HG02763 (cell line): Measurements from ENCODE around the gene PRKCH.
A peak's percentile ranks its signal among the peaks of the same experiment; 100 is the strongest.

Source experiments
- ATAC-seq: cut with Tn5 transposase; IDR thresholded peaks from one replicate; pipeline ENCODE4 v1.9.1; 2021; ENCODE audit warnings: mild to moderate bottlenecking, moderate library complexity; ENCODE audit not compliant: unreplicated experiment

PRKCH gene

DNA sequence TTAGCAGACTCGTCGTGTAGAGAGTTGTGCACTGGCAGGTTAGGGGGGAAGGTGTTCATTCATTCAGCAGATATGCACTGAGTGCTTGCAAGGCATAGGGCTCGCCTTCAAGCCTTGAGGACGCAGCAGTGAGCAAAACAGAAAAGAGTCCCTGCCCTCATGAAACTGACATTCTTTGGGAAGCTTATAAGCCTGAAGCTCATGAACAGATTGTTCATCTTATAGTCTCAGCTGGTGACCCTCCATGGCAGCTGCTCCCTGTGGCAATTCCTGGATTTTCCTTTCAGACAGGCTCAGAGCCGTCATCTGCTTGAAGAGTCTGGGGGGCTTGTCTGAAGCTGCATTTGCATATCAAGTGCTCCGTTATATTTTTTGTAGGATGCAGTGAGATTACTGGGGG, 148.4 kb downstream of the PRKCH start:
- no peak for ATAC-seq

DNA sequence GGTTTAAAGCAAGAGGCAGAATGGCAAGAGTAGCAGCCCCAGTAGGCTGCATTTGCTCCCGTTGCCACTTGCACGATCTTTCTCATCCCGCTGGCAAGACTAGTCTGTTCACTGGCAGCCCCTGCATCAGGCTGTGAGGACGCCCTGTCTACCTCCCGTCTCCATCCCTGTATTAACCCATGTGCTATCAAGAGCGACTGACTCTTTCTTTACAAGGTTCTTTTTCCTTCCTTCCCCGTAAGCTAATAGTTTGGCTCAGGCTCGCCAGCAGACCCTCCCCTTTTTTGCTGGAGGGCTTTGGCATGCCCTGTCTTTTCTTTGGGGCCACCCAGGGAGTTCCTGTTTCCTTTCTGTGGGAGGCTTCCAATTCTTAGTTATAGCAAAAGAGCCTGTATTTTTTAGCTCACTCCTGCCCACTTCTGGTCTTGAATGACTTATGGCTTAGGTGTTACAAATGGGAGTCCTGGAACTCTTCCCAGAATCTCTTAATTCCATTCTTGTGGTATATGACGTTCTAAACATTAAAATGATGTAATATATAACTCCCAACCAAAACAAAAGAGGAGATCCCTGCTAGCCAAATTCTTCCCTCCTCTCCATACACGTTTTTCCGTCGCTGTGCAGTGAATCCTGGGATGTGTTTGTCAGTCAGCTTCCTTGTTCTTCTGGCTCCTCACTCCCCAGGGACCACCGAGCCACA, 149.0 kb downstream of the PRKCH start:
- ATAC-seq, result no peak

DNA sequence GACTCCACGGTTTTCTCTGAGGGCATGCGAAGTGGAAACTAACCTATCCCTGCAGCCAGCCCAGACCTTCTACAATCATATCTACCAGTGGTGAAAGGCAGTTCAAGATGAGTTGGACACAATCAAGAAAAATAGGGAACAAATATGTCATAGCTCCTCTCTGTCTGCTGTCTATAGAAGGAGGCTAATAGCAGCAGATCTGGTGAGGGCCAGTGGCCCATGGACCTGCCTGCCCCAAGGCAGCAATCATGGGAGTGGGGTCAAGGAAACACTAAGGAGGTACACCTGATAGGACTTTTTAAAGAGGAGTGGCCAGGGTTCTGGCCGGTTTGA, 149.5 kb downstream of the PRKCH start:
- ATAC-seq, result no peak

DNA sequence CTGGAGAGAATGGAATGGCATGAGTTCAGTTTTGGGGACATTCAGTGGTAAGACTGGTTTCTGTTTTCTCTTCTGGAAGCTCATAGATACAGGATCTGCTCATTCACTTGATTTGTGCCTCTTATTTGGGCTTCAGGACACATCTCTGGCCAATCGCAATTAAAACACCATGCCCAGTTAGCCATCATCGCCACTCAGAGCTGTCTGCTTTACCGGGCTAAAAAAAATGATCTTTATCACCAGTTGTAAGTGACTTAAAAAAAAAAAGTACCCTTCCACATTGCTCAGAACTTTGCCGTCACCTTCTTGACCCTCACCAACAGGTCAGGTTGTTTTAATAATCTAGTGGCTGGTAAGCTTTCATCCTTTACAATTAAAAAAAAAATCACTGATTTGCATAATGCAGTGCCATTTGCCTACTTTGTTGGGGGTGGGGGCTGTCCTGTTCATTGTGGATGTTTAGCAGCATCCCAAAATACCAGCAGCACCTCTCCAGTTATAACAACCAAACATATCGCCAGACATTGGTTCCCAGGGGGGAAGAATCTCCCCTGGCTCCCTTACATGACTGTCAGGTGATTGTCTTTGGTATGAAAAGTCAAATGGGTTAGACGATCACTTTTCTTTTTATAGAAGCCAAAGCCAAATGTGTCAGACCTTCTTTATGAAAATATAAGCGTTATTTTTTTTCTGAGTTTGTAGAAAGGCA, 150.1 kb downstream of the PRKCH start:
- no peak for ATAC-seq

DNA sequence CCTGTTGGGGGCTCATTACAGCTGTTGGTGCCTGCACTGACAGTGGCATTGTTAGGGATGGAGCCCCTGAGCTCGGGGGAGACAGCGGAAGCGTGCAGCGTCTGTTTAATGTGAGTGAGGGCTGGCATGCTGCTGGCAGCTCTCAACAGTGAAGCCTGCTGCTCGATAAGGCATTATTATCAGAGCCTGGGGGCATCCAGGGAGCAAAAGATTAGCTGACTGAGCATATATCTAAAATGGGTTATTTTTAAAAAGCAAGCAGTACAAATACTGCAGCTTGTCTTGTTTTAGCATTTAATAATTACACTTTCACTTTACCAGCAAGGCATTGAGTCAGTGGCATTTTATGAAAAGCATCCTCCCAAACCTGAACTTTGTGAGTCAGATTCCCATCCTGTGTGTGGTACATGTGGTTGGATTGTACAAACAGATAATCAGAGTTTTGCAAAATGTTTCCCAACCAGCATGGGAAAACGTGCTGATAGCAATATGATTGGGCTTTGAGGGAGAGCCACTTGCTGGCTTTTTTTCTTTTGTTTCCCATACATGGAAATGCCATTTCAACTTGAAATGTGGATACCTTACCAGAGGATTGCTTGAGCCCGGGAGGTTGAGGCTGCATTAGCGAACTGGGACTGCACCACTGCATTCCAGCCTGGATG, 150.8 kb downstream of the PRKCH start:
- no peak for ATAC-seq

DNA sequence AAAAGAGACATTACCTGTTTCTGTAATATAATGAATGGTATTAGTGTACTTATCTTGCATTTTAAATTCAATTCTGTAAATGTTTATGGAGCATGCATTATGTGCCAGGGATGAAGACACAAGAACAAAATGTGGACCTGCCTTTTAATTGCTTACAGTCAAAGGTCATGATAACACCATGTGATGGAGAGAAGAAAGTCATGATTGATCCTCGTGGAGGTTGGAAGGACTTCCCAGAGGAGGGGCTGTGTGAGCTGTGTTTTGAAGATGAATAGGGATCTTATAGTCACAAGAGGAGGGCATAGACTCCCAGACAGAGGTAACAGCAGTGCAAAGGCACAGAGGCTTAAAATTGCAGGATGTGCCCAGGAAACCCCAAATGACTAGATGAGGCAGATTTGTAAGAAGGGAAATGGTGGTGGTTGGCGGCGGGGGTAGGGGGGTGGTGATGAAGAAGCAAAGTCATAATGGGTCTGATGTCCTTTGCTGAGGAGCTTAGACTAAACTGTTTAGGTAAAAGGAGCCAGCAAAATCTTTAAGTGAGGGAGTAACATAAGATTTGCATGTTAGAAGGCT, 151.5 kb downstream of the PRKCH start:
- no peak for ATAC-seq

DNA sequence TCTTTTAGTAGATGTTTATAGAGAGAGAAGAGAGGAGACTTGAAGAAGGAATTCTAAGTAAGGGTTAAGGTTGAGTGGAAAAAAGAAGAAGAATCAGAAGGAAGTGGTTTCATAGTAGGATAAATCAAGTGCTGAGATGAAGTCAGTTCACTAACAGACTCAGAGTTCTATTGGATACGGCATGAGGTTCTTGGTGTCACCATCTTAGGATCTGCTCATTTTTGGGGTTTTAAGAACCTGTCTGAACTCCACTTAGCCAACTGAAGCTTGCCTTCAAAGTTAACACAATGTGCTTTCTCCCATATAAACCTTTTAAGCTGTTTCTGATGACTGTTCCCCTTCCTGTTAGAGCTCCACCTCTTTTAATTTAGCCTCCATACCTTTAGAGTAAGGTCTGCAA, 152.6 kb downstream of the PRKCH start:
- ATAC-seq, result no peak

DNA sequence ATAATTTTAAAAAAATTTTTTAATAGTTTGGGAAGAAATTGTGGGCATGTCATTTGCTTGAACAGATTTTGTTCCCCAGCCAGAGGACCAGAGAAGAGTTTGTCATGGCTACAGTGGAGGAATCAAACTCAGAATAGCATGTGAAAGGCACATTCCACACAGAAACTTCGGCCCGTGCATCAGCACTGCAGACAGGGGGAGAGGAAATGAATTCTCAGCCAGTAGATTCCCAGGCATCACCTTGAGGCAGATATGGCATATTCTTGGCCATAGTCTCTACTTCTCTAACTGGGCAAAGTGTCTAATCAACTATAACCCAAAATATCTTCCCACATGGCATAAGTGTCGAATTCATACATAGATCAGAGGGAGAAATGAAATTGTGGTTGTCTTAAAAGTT, 153.3 kb downstream of the PRKCH start:
- no peak for ATAC-seq

DNA sequence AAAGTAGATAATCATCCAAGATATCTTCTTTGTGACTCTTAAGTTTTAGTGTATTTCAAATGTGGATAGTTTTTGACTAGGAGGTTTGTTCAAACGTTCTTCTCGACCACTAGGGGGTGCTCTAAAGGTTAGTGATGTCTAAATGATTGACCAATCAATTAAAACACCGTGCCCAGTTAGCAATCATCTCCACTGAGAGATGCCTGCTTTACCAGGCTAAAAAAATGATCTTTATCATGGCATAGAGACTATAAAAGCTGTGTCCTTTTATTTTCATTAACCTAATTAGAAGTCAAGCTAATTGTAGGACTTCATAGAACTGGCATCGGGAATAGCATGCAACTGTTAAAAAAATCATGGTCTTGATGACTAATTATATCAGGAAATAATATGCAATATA, 153.9 kb downstream of the PRKCH start:
- ATAC-seq, result no peak

DNA sequence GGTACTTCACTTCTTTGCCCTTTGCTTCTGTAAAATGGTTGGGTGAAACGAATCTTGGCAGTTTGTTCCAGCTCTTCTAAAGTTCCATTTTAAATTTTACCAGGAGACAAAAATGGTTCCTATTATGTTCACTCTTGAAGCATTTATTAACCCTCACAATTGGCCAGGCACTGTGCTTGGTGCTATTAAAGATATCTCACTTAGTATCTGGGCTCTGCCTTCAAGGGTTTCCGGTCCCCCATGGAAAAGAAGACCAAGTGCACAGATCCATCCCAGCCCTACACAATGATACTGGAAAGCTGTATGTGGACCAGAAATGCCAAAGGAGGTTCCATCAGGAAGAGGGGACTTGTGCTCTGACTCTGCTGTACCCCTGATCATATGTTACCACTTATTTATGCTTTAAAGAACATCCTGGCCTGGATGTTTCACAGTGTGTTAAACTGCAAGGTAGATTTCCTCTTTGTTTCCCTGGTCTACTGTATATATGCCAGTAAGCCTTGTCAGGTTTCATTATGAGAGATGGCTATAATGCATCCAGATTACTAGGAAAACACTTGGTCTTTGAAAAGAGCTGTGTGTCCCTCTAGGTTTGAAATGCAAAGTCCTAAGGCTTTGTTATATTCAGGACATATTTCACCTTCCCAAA, 154.8 kb downstream of the PRKCH start:
- ATAC-seq, result no peak

DNA sequence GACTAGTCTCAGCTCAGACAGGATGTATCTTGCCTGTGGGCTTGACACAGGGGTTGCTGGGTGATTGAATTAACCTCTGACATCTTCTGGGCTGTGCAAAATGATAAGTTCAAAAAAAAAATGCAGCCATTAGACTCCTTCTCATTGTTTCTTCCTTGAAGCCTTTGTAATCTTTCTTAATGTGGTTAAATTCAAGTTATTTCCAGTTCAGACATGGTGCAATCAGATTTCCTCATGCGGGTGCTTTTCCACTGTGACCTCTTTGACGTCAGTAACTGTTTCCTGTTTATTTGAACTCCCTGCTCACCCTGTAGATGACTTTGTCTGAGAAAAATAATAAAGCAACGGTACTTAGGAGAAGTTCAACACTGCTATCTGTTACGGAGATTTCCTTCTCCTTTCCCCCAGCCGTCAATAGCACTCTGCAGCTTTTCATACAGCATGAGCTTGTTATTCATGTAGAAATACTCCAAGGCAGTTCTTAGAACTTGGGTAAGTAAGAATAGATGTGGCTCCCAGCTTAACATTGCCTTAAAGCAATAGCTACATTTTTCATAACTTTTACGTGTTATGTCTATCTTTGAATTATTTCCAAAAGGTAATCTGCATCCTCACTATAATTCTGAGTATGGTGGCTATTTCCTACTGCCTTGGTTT, 155.5 kb downstream of the PRKCH start:
- ATAC-seq, result no peak

DNA sequence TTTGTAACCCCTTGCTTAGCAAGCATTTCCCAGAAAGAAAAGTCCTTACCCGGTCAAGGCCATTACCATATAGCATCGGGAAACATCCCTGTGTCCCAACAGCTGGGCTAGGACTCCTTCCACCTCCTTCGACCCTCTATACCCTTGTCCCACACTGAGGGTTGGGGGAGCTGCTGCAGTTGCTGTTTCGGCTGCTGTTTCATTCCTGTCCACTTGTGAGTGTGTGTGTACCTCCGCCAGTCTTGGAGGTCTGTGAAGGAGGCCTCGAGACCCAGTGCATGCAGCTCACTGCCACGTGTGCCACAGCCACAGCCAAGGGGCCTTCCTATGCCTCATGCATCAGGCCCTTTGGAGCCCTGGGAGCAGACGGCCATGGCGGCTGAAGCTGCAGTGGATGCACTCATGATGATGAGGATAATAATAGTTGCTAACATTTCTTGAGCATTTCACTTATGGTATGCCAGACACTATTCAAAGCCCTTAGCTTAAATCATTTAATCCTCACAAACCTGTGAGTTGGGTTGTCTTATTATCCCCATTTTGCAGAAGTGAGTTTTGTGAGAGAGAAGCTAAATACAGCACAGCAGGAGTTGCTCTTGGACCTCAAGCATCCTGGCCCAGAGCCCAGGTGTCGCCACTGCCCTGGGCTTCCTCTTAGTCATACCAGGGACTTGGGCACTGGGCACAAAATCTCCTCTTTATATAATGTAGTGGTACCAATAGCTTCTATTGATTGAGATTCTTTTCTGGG, 156.5 kb downstream of the PRKCH start:
- ATAC-seq, result no peak

DNA sequence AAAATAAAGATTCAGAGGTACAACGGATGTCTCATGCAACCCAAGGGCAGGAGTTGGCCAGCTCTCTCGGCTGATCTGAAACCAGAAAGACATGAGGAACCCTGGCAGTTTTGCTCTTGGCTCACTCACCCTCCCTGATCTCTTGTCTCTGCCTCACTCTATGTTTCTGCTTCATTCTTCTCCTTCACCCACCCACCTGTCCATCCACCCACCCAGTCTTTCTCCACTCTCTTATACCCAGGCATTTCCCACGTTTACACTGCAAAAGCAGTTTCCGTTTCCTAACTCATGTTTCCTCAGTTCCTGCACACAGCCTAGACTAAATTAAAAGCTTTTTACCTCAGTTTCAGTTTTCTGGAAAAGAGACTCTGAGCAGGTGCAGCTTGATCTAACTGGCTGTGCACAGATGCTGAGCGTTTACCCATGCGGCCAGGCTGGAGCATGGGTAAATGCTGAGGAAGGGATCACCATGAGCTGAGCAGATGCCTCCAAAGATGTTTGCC, 157.6 kb downstream of the PRKCH start:
- ATAC-seq, result peak; percentile 51

DNA sequence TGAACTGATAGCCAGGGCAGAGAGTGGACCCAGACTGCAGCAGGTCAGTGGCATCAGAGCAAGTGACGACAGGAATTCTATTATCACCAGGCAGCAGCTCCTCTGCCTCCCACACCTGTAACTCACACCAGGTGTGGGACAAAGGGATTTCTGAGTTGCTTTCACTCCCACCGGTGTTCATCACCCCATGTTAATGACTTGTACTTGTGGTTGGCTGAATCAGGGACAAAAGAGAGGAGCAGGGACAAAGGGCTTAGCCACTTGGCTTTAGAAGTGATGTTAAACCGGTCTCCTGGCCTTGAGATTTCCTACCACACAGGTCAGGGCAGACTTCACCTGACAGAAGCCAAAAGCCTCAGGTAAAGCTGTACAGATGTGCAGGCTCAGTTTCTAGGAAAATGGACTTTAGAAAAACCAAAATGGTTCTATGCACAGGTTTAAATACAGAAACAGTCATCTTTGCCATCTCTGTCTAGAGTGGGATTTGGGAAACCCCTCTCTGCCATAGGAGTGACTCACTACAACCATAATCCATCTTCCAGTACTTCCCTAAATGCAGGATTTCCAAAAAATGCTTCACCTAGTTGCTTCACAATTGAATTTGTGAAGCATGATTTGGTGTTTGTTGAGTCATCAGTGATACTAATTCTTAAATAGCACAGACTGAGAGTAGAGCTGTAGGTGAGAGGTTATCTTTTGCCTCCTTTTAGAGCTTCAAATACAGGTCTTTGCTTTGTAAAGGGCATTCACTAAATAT, 158.5 kb downstream of the PRKCH start:
- no peak for ATAC-seq

DNA sequence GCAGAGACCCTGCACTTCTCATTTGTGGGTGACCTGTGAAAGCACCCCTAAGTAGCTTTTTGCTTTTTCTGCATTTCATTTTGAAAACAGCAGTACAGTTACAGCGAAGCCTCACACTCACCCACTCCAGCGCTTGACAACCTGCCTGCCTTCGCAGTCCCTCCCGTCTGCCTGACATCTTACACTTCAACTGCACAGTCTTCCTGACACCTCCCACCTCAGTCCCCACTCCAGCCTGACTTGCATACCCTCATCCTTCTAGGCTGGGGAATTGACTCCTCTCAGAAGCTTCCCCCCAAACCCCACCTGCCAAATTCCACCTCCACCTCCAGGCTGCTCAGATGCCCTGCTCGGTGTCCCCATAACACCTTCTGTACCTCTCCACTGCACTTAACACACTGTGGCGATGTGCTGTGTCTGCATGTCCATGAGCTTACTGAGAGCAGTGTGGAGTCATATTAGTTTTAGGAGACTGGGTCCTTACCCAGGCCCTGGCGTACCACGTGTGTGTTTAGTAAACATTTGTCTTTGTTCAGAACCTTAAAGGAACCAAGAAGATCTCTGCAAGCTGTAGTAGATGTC, 159.4 kb downstream of the PRKCH start:
- no peak for ATAC-seq

DNA sequence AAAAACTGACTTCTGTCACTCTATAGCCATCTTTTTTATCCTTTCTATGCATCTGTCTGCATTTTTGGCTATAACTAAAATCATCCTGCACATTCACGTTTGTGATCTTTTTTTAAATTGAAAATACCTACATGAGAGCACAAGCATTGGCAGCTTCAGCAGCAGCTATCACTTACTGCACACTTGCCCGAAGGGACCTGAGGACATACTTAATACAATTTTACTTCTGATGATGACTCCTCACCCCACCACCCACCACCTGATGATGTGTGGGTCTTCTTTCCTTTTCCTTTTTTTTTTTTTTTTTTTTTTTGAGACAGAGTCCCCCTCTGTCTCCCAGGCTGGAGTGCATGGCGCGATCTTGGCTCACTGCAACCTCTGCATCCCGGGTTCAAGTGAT, 160.3 kb downstream of the PRKCH start:
- no peak for ATAC-seq

DNA sequence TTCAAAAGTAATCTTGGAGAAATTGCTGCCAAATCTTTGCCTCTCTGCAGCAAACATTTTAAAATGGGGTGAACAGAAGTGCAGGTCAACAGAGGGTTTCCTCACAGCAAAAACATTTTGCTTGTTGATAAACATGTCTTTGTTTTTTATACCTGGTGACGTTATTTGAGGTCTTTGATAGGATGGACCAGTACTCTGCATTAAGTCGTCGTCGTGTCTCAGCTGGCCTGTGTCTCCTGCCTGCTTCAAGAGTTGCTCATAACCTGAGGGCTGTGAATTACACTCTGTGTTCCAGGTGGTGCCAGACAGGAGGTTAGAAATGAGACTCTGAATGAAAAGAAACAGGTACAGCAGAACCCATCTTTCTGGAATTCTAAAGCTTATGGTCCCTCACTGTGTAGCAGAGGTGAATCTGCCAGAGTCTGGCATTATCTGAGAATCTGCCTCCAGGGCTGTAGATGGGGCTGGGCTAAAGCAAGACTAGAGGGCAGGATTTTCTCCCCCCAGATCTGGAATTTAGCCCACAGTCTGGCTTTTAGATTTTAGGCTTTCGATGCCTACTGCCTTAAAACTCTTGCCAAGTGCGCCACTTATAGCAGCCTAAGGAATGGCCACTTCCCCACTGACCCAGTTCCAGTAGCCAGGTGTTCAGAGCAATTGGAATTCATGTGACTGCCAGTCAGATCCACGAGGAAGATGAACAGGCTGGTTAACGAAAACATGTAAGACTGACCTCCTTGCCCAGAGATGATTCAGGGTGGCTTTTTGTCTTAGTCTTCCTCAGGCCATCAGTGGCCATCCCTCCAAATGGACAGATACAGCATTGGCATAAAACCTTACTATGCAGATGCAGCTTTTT, 161.2 kb downstream of the PRKCH start:
- ATAC-seq, result no peak

DNA sequence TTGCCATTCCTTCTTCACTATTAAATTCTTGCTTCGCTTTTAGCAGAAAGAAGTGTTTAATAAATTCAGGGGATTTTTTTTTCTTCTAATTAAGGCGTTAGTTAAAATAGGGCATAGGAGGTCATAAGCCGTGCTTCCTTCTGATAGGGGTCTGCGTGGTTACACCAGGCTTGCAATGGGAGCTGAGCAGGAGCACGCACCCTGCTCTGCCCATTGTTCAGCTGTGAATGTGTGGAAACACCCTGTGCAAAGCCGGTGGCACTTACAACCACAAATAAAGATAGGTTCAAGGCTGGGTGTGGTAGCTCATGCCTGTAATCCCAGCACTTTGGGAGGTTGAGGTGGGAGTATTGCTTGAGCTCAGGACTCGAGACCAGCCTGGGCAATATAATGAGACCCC, 162.1 kb downstream of the PRKCH start:
- no peak for ATAC-seq
